Activated naive CD4-positive, alpha-beta T cell (primary cell): ENCODE data around the gene CTNNA3.

ENCODE experiments used
- DNase-seq, 4 experiments: peaks; one replicate each; lab custom pipeline; 2025; lab: John Stamatoyannopoulos, UW

CTNNA3 gene

DNA sequence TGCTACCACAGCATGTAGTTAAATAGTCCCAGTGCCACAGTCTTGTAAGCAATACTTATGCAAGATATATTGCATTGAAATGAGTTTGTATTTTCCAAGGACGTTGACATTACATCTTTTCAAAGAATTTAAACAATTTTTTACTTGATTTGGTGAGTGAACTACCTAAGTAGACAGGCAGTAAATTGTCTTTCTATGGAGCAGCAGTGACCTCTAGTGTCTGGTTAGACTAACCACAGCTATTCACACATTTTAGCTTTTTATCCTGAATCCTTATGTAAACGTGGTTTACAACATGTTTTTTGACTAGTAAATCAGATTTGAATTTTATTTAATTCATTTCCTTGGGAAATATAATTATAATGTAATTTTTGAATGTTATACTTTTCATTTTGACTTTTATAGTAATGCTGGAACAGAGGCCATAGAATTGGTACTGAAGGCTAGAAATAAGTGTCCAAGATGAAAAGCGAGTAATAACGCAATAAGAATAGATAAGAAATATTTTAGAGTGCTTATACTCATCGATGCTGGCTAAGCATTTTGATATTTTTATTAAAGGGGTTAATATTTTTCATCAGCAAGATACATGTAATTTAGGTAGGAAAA, 764.6 kb downstream of the CTNNA3 start:
- DNase-seq, result no peak

DNA sequence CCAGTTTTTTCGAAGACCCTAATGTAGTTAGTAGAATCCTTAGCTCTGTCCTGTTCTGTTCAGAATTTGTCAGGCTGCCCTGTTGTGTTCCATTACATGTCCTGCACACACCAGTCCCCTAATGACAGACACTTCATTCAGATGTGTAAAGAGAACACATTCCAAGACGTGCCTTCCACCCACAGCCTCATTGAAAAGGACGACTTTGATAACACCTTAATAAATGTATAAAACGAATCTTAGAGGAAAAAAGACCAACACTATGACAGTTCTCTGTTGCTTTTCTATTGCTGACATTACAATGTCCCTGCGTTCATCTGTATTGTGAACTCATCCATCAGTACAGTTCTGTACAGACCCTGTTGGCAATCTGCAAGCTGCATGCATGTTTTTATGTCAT, 766.6 kb downstream of the CTNNA3 start:
- DNase-seq, result no peak

DNA sequence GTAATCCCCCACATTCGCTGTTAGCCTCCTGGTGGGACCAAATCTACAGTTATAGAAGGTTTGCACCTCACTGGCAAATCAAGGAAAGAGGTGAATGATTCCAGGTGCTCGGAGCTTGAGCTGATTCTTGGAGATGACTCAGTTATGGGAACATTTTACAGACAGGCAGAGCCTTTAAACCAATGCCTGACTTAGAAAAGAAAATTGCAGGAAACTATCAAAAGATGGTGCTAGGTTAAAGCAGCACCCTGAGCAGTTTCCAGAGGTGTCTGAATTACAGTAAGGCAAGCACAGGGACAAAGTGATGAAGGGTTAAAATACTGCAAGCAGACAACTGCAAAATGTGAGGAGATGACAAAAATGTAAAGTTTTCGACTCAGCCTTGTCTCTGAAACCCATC, 767.2 kb downstream of the CTNNA3 start:
- no peak for DNase-seq

DNA sequence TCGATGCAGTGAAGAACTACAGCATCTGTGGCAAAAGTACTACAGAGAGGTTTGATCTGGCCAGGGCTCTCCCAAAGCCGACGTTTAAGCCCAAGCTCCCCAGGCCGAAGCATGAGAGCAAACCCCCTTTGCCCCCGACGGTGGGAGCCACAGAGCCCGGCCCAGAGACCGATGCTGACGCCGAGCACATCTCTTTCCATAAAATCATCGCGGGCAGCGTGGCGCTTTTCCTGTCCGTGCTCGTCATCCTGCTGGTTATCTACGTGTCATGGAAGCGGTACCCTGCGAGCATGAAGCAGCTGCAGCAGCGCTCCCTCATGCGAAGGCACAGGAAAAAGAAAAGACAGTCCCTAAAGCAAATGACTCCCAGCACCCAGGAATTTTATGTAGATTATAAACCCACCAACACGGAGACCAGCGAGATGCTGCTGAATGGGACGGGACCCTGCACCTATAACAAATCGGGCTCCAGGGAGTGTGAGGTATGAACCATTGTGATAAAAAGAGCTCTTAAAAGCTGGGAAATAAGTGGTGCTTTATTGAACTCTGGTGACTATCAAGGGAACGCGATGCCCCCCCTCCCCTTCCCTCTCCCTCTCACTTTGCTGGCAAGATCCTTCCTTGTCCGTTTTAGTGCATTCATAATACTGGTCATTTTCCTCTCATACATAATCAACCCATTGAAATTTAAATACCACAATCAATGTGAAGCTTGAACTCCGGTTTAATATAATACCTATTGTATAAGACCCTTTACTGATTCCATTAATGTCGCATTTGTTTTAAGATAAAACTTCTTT, 767.8 kb downstream of the CTNNA3 start:
- DNase-seq, result no peak

DNA sequence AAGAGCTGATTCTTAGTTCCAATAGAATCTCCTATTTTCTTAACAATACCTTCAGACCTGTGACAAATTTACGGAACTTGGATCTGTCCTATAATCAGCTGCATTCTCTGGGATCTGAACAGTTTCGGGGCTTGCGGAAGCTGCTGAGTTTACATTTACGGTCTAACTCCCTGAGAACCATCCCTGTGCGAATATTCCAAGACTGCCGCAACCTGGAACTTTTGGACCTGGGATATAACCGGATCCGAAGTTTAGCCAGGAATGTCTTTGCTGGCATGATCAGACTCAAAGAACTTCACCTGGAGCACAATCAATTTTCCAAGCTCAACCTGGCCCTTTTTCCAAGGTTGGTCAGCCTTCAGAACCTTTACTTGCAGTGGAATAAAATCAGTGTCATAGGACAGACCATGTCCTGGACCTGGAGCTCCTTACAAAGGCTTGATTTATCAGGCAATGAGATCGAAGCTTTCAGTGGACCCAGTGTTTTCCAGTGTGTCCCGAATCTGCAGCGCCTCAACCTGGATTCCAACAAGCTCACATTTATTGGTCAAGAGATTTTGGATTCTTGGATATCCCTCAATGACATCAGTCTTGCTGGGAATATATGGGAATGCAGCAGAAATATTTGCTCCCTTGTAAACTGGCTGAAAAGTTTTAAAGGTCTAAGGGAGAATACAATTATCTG, 768.6 kb downstream of the CTNNA3 start:
- no peak for DNase-seq

DNA sequence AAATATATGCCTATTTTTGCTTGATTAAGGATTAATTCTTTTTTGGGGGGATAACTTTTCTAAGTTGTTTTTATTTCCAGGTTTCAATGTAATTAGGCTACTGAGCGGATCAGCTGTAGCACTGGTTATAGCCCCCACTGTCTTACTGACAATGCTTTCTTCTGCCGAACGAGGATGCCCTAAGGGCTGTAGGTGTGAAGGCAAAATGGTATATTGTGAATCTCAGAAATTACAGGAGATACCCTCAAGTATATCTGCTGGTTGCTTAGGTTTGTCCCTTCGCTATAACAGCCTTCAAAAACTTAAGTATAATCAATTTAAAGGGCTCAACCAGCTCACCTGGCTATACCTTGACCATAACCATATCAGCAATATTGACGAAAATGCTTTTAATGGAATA, 769.2 kb downstream of the CTNNA3 start:
- DNase-seq, result no peak

DNA sequence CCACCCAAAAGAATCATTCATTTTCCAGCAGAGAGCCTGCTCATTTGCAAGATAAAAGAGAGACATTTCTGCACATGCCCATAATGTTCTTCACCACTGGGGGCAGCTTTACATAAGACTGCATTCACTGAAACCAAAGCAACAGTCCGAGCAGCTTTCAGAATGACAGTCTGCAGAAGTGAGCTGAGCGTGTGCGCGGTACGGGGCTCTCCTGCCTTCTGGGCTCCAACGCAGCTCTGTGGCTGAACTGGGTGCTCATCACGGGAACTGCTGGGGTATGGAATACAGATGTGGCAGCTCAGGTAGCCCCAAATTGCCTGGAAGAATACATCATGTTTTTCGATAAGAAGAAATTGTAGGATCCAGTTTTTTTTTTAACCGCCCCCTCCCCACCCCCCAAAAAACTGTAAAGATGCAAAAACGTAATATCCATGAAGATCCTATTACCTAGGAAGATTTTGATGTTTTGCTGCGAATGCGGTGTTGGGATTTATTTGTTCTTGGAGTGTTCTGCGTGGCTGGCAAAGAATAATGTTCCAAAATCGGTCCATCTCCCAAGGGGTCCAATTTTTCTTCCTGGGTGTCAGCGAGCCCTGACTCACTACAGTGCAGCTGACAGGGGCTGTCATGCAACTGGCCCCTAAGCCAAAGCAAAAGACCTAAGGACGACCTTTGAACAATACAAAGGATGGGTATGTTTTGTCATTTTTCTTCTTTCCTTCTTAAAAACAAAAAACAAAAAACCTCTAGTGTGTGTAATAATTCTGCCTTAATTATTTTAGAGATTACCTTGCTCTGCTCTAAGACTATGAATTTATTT, 769.9 kb downstream of the CTNNA3 start, which contains the start of gene LRRTM3:
Gene LRRTM3 (plus strand): TSS at position 141 of the 820 bp plus-strand sequence.
- no peak for DNase-seq

DNA sequence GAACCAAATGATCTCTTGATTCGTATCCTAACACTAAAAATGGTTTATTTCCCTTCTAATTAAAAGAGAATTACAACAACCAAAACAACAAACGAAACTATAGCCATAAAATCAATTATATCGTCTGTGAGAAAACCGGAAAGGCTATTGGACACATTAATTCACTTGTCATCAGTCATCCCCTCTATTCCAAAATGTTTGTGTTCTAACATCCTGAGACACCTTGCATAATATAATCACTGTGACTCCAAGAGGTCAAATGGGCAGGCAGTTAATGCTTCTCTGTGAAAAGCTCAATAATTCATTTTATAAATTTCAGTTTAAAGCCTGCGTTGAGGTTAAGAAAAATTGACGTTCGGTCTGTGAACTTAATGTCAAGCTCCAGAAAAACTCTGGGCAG, 770.6 kb downstream of the CTNNA3 start:
- DNase-seq, result no peak

DNA sequence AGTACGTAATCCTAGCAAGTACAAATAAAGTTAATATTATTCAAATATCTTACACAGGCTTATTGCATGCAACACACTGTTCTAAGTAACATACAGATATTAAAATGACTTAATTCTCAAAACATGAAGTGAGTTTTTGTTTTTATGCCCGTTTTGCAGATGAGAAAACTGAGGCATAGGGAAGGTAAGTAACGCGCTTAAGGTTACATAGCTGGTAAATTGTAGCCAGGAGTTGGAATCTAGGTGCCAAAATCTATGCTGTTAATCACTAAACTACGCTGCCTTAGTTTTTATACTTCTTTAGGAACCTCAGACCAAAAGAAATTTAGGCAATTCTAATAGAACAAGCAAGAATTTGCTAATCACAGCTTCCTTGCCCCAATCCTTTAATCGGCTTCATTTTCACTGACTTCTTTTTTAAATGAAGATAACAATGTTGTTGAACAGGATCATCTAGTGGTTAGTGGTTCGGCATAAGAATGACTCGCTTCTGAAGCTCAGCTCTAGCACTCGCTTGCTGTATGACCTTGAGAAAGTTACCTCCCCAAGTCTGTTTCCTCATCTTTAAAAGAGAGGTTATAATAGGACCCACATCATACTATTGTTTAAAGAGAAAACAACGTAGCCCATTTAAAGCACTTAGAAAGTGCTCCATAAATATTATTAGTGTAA, 771.2 kb downstream of the CTNNA3 start:
- no peak for DNase-seq

DNA sequence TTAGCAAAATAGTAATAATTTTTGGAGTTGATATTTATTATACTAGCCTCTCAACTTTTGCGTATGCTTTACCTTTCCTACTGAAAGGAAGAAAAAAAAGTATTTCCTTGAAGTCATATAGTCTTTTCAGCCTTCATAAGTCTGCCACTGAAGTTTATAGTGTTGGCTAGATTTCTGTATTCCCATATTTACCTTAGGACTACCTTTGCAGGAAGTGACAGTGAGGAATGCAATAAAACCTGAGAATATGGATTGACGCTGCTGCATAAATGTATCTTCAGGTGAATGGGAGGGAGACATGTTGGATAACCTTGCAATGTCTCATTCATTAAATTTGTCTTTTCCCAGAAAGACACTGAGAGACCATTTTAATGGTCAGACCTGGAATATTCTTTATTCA, 776.7 kb downstream of the CTNNA3 start:
- no peak for DNase-seq

DNA sequence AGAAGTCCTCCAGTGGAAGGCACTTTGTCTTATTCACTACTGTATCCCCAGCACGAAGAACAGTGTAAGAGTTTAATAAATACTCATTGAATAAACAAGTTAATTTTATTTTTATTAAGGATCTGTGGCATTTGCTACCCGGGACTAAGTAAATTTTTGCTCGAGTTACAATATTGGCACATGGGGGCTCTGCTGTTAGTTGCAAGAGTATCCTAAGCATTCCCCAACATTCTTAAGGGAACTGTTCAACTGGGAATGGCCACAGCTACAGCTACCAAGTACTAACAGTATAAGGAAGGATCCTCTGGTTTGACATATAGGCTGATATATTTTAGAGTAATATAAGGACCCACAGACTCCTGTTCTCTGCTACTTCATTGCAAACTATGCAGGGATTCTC, 778.9 kb downstream of the CTNNA3 start:
- no peak for DNase-seq

DNA sequence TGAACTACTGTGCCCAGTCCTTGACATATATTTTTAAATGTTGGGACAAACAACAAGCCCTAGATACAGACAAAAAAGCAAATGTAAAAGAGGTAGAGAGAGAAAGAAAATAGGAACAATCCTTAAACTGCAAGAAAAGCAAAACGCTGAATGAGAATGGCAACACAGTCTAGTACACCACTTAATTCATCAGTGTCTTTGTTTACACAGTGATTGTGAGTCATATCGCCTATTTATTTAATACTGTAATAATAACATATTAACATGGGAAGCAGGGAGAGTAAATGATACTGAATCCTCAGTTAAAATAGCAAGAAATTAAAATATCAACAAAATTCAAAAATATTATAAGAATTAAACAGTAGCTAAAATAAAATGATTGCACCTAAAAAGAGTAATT, 780.0 kb downstream of the CTNNA3 start:
- no peak for DNase-seq

DNA sequence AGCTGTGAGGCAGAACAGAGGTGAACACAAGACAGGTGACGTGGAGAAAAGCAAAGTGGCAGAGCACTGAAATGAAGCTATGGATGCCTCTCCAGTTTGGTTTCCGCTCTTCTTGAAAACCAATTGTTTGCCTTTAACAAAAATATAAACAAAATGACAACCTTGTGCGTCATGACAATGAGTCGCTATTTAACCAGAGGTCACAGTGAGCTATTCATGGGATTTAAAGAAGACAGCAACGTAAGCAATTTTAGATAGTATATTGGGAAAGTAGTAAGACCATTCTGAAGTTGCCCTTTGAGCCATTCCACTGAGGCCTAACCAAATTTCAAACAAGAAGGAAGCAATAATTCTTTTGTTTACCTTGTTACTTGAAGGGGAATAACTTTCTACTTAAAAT, 785.3 kb downstream of the CTNNA3 start:
- DNase-seq, result no peak

DNA sequence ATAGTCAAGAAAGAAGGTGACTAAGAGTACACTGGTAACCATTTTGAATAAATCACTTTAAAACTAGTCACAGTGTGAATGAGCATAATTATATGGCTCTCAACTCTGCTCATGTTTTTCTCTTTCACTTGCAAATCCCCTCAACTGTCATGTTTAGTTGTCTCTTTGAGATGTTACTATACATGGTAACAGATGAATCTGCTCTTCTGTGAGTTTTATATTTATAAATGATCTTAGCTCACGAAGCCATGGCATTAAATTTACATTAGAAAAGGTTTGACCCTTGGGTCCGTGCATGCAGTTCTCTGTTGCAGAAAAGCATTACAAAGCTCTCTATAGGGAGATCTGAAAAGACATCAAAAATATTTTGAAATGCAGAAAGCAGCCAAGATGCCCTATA, 803.1 kb downstream of the CTNNA3 start:
- no peak for DNase-seq

DNA sequence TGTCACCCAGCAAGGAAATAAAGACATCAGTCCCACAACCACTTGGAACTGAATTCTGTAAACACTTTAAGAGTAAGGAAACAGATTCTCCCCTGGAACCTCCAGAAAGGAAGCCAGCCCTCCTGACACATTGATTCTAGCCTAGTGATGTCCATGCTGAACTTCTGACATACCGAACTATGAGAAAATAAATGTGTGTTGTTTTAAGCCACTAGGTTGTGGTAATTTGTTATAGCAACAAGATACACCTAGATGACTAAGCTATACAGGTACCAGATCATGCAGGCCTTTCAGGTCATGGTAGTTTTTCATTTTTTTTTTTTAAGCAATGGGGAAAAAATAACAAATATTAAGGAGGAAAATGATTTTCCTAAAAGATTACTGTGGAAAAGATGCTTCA, 807.8 kb downstream of the CTNNA3 start:
- no peak for DNase-seq

DNA sequence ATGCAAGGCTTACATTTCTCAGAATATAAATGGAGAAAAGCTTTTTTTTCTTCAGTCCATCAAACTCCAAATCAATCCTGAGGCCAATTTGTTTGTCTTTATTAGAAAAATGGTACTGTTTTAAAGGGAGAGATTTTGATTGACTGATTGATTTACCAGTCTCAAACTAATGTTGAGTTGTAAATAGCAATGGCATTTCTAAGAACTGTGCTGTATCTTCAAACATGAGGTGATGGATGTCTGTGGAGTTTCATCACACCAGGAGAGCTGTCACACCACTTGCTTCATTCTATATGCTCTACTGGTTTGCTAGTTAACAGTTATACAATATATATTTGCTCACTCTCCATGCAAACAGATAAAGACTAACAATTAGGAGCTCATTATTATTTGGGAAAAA, 809.1 kb downstream of the CTNNA3 start:
- DNase-seq, result no peak

DNA sequence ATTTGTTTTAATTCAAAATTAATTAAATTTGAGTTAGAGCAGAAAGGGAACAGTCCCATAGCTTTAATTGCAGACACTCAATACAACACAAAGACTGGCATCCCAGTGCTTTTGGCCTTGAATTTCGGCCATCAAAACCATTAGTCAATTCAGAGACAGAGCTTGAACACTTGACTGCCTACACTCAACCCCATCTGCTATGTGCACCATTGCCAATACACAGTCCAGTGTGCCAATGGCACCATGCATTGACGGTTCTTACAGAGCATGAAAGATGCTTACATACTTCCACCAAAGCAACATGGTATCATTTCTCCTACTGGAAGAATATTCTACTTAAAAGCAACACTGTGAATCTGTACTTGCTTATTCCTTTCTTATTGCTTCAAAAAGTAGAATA, 813.7 kb downstream of the CTNNA3 start:
- no peak for DNase-seq

DNA sequence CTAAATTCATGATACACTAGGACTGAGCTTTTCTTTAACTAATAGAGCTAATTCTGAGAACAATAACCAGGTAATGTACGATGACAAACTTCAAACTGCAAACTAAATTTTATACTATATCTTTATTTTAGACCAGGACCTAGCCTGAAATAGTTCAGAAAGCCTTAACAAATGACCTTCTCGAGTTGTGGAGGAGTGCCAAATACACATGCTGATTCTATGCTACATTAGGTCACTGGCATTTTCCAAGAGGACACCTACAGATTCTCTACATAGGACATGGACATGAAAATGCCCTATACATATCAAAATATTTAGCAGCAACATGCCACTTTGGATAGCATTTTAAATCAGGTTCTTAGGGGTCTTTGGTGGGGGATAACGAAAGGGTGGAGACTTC, 814.2 kb downstream of the CTNNA3 start:
- DNase-seq, result no peak

DNA sequence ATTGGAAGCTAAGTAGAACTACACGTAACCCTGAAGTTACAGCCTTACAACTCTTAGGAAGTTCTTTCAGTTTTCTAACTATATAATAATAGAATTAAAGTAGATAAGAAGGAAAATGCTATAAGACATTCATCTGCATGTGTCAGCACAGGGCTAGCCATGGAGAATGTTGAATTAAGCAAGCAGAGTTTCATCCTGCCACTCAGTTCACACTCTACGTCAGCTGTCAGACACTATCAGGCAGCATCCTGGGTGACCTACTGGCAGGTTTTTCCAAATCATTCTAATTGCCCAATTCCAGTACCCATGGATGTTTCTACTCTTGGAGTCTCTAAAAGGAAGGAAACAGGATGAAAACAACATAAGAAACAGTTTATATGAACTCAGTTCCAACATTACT, 815.2 kb downstream of the CTNNA3 start:
- DNase-seq, result no peak

DNA sequence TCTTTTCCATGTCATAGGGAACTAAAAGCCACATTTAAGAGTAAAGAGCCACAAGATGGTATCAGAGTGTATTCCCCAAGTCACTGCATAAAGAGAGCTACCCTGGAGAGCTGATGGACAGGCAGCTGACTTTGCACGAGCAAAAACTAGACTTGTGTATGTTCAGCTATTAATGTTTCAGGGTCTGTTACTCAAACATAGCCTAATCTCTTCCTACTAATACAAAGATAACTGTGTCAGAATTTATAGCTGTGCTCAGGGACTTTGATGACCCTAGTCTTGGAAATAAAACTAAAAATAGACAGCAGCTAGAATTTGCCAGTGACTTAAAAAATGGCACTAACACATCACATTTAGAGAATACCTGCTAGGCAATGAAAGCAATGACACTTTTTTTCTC, 815.7 kb downstream of the CTNNA3 start:
- no peak for DNase-seq

DNA sequence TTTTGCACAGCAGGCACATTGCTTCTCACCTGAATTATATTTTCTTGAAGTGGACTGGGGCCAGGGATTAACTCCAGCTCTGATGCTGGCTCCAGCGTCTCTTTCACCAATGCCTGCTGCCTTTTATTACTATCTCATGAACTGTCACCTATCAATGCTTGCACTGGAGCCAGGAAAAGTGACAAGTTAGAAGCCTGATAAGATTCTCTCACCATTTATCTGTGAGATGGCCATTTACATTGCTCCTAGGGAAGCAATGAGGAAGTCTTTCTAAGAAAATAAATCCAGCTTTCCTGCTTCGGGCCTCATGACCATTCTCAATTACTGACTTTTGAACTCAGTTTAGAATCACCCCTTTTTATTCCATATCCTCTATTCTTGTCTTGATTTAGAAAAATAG, 818.6 kb downstream of the CTNNA3 start:
- DNase-seq, result no peak

DNA sequence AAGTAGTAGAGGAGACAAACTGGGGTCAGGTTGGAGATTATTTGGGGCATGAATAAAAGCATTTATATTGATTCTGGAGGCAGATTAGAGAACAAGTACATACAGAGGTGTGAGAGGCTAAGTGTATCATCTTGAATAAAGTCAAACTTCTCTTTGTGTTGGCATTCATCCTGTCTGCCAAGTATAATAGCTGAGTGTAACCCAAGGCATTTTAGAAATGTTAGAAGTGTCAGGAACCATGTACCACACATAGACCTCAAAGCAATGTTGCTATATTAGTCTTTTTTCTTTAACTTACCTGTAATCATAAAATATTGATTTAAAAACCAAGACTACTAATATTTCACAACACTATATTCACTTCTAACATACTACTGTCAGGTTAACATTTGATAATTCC, 826.4 kb downstream of the CTNNA3 start:
- no peak for DNase-seq
